Osteocyte (in vitro differentiated cells): ENCODE data around the gene STK11IP. TPM values are rescaled to one million over a fixed set of nuclear protein-coding genes. Genes with fewer than 3 reads are reported as not detected.

Source experiments
- DNase-seq: peaks from one replicate; pipeline ENCODE4 v3.0.0; 2021; ENCODE audit warnings: mixed read lengths; ENCODE audit not compliant: unreplicated experiment; ENCODE audit errors: extremely low spot score
- H3K27ac Mint-ChIP-seq: one replicate; pipeline ENCODE4 v1.8.0; 2021; ENCODE audit warnings: mild to moderate bottlenecking, mixed read lengths; ENCODE audit not compliant: unreplicated experiment
- H3K27me3 Mint-ChIP-seq: one replicate; pipeline ENCODE4 v1.8.0; 2021; ENCODE audit warnings: mixed read lengths; ENCODE audit not compliant: unreplicated experiment
- H3K36me3 Mint-ChIP-seq: one replicate; pipeline ENCODE4 v1.8.0; 2021; ENCODE audit warnings: mixed read lengths; ENCODE audit not compliant: unreplicated experiment
- H3K4me1 Mint-ChIP-seq: one replicate; pipeline ENCODE4 v1.8.0; 2021; ENCODE audit warnings: mixed read lengths; ENCODE audit not compliant: unreplicated experiment
- H3K4me3 Mint-ChIP-seq: one replicate; pipeline ENCODE4 v1.8.0; 2021; ENCODE audit warnings: mild to moderate bottlenecking, moderate library complexity, mixed read lengths; ENCODE audit not compliant: unreplicated experiment
- H3K9me3 Mint-ChIP-seq: one replicate; pipeline ENCODE4 v1.8.0; 2021; ENCODE audit warnings: mixed read lengths; ENCODE audit not compliant: unreplicated experiment
- CTCF ChIP-seq: fragments of 200-600 bp; sonication (generic); IDR thresholded peaks from 2 replicates; pipeline ENCODE4 v1.5.0; 2021; ENCODE audit warnings: antibody characterized with exemption, mild to moderate bottlenecking, moderate library complexity
- total RNA-seq: library from RNA; stranded (reverse); gene quantifications from 2 replicates; pipeline ENCODE4 v1.2.1, GENCODE V29; 2021

STK11IP gene
- total RNA-seq, 1 donor from 2014 or later = 42.7 TPM

DNA sequence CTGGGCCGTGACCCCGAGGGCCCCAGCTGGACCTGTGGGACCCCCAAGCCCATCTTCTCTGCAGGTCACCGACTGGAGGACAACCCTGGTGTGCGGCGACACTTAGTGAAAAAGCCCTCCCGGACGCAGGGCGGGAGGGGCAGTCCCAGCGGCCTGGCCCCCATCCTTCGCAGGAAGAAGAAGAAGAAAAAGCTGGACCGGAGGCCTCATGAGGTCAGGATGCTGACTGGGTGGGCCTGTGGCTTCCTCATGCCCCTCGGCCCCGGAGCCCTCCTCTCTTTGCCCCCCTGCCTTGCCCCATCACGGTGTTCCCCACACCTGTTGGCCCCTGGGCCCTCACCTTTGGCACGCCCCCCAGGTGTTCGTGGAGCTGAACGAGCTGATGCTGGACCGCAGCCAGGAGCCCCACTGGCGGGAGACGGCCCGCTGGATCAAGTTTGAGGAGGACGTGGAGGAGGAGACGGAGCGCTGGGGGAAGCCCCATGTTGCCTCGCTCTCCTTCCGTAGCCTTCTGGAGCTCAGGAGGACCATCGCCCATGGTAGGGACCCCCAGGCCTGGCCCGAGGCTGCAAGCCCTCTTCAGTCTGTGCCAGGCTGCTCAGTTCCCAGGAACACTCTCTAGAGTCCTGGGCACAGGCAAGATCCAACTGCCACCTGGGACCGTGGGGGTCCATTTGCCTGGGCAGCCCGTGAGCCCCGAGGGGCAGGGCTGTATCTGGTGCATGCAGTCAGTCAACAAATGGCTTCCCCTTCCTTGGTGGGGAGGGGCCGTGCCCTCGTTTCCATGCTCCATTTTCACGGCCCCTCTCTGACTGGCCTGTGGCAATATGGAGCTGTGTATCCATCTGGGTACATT lies 34.5 kb downstream of the STK11IP start:
- no peak overlapping the region for H3K27ac Mint-ChIP-seq
- H3K27me3 Mint-ChIP-seq = no peaks in the 10 kb centered on the region
- H3K4me3 Mint-ChIP-seq = no peak overlapping the region
- H3K4me1 Mint-ChIP-seq = no peaks in the 10 kb centered on the region
- H3K36me3 Mint-ChIP-seq = peaks cover 5% of the 10 kb centered on the region
- TF ChIP-seq CTCF = no peak
- H3K9me3 Mint-ChIP-seq = no peaks in the 10 kb centered on the region
- no peak for DNase-seq

GRCh38 chr2:219632760-219633105 lies 35.1 kb downstream of the STK11IP start:
- DNase-seq = no peak
- H3K27ac Mint-ChIP-seq = no peak overlapping the region

DNA sequence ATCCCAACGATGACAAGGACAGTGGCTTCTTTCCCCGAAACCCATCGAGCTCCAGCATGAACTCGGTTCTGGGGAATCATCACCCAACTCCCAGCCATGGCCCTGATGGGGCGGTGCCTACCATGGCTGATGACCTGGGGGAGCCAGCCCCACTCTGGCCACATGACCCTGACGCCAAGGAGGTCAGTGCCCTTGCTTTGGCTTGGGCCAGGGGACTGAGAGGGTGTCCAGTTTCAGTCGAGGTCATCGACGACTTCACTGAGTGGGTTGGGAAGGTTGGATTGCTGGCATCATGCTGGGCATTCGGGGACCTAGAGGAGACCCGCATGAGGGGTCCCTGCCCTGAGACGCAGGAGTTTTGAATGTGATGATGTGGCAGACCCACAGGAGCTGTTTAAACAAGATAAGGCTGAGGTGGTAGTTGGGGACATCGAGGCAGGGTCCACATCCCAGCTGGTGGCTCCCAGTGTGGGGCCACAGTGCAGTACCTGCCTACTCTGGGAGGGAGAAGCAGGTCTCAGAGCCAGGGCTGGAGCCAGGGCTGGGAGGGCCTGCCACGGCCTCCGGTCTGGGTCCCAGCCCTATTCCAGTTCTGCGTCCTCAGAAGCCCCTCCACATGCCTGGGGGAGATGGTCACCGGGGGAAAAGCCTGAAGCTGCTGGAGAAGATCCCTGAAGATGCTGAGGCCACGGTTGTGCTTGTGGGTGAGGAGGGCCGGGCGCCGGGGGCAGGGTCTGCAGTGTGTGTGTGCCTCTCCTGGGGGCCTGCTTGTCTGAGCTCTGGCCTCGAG lies 35.8 kb downstream of the STK11IP start:
- no peaks in the 10 kb centered on the region for H3K27me3 Mint-ChIP-seq
- H3K27ac Mint-ChIP-seq = no peak overlapping the region
- no peak for DNase-seq
- no peak overlapping the region for H3K4me3 Mint-ChIP-seq
- peaks cover 5% of the 10 kb centered on the region for H3K36me3 Mint-ChIP-seq
- H3K9me3 Mint-ChIP-seq = no peaks in the 10 kb centered on the region
- no peak for TF ChIP-seq CTCF
- H3K4me1 Mint-ChIP-seq = no peaks in the 10 kb centered on the region

More at GRCh38 chr2:219632760-219633105, 35.1 kb downstream of the STK11IP start:
- H3K4me3 Mint-ChIP-seq = no peak overlapping the region
- H3K4me1 Mint-ChIP-seq = no peaks in the 10 kb centered on the region
- H3K9me3 Mint-ChIP-seq = no peaks in the 10 kb centered on the region
- peaks cover 5% of the 10 kb centered on the region for H3K36me3 Mint-ChIP-seq
- H3K27me3 Mint-ChIP-seq = no peaks in the 10 kb centered on the region
- no peak for TF ChIP-seq CTCF

- Mint-ChIP-seq H3K4me3 (no peak overlapping the region), H3K36me3 (peaks cover 5% of the 10 kb centered on the region), H3K9me3 (no peaks in the 10 kb centered on the region), H3K4me1 (no peaks in the 10 kb centered on the region), H3K27ac (no peak overlapping the region), H3K27me3 (no peaks in the 10 kb centered on the region)
- no peak for TF ChIP-seq CTCF
- DNase-seq = no peak
Measured at GRCh38 chr2:219634171-219634940, 36.7 kb downstream of the STK11IP start.
